Measurements from ENCODE around the gene MYD88.
"Not testable (repeated sequence)": the region's sequence is repeated elsewhere in the genome, so short reads cannot be mapped to it uniquely, and the experiment has no call there.

MYD88 gene

GRCh38 chr3:38146504-38146903 is 8.0 kb downstream of the MYD88 start:
- DNase-seq: no peak

- no peak for DNase-seq
Measured at GRCh38 chr3:38147421-38147820, 9.0 kb downstream of the MYD88 start.

- DNase-seq: no peak
Measured at GRCh38 chr3:38148311-38148882, 9.9 kb downstream of the MYD88 start.

GRCh38 chr3:38149708-38150107 is 11.2 kb downstream of the MYD88 start:
- no peak for DNase-seq

GRCh38 chr3:38150780-38151528 is 12.5 kb downstream of the MYD88 start:
- DNase-seq: no peak

- no peak for DNase-seq
Measured at GRCh38 chr3:38151667-38152265, 13.3 kb downstream of the MYD88 start.

- DNase-seq: no peak
Measured at GRCh38 chr3:38152609-38153008, 14.1 kb downstream of the MYD88 start.

GRCh38 chr3:38153221-38153620 is 14.8 kb downstream of the MYD88 start:
- DNase-seq: no peak

GRCh38 chr3:38154033-38154494 is 15.6 kb downstream of the MYD88 start:
- DNase-seq: no peak

GRCh38 chr3:38154625-38155255 is 16.3 kb downstream of the MYD88 start:
- DNase-seq: no peak

GRCh38 chr3:38155825-38156224 is 17.4 kb downstream of the MYD88 start:
- no peak for DNase-seq

GRCh38 chr3:38157117-38157516 is 18.7 kb downstream of the MYD88 start:
- DNase-seq: no peak

GRCh38 chr3:38157595-38157994 is 19.1 kb downstream of the MYD88 start:
- DNase-seq: no peak

GRCh38 chr3:38158472-38158871 is 20.0 kb downstream of the MYD88 start:
- DNase-seq: no peak

GRCh38 chr3:38160704-38161103 is 22.2 kb downstream of the MYD88 start:
- DNase-seq: not testable (repeated sequence)

GRCh38 chr3:38163117-38163840 is 24.8 kb downstream of the MYD88 start:
- DNase-seq: no peak

GRCh38 chr3:38163841-38164642 is 25.6 kb downstream of the MYD88 start:
- DNase-seq: no peak

GRCh38 chr3:38164643-38164951 is 26.1 kb downstream of the MYD88 start:
- DNase-seq: no peak

- peak; percentile 99 for DNase-seq
Measured at GRCh38 chr3:38164952-38165721, 26.7 kb downstream of the MYD88 start, which contains the start of gene OXSR1. Gene OXSR1, plus strand, starts transcription at chr3:38165537. Its CDS starts 340 bp downstream, at chr3:38165877.

GRCh38 chr3:38165722-38166387 is 27.4 kb downstream of the MYD88 start:
- DNase-seq: no peak

- no peak for DNase-seq
Measured at GRCh38 chr3:38167591-38167990, 29.1 kb downstream of the MYD88 start.

All from right hindlimb (tissue), 1 donor.